Activated CD4-positive, CD25-positive, alpha-beta regulatory T cell treated with anti-CD3 and anti-CD28 coated beads, Interleukin-2, amount 50 U/mL, for 16 hours (primary cell): ENCODE results near the gene CLC.
"Not testable (repeated sequence)": the region's sequence is repeated elsewhere in the genome, so short reads cannot be mapped to it uniquely, and the experiment has no call there.

Experiments
- DNase-seq: peaks from one replicate; pipeline ENCODE4 v3.0.0-alpha.2; 2020; ENCODE audit warnings: low read depth, low spot score

The CLC gene

DNA sequence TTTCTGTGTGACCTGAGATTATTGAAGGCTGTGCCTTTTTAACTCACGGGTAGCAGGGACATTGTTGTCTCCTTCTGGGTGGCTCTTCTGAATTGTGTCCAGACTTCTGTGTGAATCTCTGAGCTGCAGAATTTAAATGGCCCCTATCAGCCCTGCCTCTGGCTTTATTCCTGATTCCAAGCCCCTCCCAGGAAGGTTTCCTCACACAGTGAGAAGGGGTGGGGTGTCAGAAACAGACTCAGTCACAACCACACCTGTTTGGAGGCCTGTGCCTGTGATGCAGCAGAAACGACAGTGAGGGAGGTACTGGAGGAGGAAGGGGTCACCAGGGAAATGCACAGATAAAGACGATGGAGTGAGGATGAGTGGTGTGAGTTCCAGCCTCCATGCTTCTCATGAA is at the start of gene CLC:
Gene CLC (minus strand): TSS at position 139 of the 400 bp plus-strand sequence. CDS start 77 bp downstream, at position 62.
- no peak for DNase-seq

DNA sequence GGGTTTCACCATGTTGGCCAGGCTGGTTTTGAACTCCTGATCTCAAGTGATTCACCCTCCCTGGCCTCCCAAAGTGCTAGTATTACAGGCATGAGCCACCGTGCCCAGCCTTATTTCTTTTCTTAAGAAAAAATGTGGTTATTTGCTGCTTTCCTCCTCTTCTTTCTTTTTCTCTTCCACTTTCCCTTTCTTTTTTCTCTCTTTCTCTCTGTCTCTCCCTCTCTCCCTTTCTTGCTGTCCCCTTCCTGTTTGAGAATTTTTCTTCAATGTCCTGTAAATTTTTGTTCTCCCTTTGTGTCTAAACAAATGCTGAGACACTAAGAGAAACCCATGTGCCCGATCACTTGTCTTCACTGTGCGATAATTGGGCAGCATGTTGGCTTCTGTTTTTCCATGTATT is 43.1 kb upstream of the CLC start:
- DNase-seq, result no peak

DNA sequence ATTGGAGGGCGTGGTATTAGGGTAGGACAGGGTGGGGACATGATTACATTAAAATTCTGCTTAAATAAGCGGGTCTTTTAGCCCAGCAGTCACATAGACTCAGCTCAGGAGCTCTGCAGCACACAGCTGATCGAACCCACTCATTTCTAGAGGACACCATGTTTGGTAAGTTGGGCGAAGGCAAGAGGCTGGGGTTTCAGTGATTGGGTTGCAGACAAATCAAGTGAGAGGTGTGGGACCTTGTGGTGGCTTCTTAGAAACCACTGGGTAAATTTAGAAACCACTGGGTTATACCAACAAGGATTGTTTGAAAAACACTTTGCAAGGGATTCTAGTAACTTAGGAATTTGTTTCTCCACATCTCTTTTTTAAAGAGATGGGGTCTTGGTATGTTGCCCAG is 40.9 kb upstream of the CLC start, which contains the start of gene LEUTX:
Gene LEUTX (plus strand): TSS at position 92 of the 400 bp plus-strand sequence. CDS start 67 bp downstream, at position 159.
- no peak for DNase-seq

DNA sequence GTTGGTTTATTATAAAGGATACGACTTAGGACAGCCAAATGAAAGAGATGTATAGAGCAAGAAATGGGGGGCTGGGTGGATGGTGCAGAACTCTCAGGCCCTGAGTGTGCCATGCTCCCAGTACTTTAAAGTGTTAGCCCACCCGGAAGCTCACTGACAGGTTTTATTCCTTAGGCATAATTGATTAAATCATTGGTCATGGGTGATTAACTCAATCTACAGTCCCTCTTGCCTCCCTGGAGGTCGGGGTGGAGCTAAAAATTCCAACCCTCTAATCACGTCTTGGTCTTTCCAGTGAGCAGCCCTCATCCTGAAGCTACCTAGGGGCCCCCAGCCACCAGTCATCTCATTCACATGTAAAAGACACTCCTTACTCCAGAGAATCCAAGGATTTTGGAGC is 31.0 kb upstream of the CLC start:
- no peak for DNase-seq

DNA sequence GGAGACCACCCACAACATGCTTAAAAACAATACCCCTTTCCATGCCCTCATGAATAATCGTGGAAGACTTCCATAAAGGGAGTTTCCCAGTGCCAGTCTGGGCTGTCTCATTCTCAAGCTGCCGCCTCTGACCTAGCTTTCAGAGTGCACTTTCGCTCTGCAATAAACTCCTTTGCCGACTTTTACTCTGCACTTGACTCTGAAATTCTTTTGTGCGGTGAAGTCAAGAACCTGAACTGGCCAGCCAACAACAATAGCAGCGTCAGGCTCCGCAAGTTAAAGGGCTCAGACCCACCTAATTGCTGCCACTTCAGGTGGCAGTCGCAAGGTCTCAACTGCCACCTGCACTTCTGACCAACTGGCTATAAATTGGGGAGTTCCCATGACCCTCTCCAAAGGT is 30.5 kb upstream of the CLC start:
- no peak for DNase-seq

DNA sequence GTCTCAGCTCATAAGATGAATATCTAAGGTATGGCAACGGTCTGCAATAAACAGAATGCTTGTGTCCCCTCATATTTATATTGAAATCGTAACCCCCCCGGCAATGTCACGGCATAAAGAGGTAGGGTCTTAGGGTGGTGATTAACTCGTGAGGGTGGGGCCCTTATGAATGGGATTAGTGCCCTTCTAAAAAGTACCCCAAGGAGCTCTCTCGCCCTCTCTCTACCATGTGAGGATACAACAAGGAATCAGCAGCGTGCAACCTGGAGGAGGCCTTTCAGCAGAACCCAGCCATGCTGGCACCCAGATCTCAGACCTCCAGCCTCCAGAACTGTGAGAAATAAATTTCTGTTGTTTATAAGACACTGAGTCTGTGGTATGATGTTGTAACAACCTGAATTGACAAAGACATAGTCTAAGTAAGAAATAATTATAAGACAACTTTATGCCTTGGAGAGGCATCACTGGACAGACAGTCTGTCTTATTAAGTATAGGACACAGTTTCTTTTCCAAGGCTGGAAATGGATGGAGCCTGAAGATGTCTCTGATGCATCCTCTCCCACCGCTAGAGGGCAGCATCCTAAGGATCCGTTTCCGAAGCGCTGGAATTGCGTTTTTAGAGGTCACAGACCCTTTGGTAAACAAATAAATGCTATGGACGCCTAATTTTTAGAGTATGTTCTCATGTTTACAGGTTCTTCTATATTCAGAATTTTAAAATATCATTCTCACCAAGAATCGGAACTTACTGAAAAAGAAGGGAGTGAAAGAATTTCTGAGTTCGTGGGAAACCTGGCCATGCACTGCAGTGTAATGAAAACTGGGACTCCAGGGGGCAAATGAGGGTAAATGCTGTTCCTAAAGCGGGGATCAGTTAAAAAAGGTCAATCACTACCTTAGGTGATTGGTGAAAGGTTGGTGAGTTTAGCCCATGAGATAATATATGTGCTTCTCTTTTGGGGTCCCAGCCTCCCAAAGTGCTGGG is 27.6 kb upstream of the CLC start:
- no peak for DNase-seq

DNA sequence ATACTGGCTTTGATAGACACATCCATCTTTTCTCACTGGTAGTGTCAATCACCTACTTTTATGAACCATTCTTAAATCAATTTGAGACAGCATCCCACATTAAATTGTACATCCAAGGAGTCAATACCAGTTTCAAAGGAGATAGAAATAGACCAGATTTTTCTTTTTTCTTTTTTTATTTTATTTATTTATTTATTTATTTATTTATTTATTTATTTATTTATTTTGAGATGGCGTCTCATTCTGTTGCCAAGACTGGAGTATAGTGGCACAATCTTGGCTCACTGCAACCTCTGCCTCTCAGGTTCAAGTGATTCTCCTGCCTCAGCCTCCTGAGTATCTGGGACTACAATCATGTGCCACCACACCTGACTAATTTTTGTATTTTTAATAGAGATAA is 24.0 kb upstream of the CLC start:
- DNase-seq, result not testable (repeated sequence)

DNA sequence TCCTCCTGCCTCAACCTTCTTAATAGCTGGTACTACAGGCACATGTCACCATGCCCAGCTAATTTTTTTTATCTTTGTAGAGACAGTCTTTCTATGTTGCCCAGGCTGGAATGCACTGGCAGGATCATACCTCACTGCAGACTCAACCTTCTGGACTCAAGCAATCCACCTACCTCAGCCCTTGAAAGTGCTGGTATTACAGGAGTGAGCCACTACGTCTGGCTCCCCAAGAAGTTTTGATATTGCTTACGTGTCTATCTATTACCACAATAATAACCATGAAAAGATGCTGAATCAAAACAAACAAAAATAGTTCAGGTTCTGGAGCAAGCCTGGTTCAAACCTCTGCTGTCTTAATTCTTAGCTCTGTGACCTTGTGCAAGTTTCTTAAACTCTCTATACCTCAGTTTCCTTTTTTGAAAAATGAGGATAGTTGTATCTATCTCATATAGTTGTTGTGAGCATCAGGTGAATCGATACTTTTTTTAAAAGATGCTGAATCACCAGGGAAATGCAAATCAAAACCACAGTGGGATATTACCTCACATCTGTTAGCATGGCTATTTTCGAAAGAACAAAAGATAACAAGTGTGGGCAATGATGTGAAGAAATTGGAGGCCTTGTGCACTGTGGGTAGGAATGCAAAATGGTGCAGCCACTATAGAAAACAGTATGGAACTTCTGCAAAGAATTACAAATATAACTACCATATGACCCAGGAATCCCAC is 21.8 kb upstream of the CLC start:
- DNase-seq, result no peak

DNA sequence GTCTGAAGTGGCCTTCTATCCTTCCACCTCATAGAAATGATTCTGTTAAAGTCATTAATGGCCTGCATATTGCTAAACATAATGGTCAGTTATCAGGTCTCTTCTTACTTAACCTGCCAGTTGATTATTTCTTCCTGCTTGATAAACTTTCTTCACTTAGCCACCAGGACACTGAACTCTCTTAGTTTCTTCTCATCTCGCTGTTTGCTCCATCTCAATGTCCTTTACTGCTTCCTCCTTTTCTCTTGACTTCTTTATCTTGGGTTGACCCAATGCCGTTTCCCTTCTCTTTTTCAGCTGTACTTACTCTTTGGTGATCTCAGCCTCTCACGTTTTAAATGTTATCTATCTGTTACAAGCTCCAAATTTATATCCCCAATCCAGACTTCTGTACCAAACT is 17.1 kb upstream of the CLC start:
- DNase-seq, result no peak

DNA sequence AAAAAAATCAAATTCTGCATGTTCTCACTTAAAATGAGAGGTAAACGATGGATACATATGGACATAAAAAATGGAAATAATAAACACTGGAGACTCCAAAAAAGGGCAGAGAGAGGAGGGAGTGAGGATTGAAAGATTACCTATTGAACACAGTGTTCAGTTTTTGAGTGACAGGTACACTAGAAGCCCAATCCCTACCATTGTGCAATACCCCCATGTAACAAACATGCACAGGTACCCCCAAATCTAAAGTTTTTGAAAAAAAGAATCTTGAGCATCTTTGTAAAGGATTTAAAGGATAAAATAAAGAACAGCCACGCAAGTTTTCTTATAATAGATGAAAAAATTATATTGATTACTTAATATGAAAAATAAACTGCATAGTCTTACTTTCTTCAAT is 16.7 kb upstream of the CLC start:
- DNase-seq, result no peak

DNA sequence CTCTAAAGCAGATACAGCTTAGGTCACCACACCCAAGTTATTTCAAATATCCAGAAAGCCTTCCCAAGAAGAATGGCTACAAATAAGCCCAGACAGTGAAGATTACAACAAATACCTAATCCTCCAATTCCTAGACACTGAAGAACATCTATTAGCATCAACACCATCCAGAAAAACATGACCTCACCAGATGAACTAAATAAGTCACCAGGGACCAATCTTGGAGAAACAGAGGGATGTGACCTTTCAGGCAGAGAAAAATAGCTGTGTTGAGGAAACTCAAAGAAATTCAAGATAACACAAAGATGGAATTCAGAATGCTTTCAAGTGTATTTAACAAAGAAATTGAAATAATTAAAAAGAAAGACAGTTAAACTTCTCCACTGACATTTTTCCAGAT is 15.0 kb upstream of the CLC start:
- DNase-seq, result no peak

DNA sequence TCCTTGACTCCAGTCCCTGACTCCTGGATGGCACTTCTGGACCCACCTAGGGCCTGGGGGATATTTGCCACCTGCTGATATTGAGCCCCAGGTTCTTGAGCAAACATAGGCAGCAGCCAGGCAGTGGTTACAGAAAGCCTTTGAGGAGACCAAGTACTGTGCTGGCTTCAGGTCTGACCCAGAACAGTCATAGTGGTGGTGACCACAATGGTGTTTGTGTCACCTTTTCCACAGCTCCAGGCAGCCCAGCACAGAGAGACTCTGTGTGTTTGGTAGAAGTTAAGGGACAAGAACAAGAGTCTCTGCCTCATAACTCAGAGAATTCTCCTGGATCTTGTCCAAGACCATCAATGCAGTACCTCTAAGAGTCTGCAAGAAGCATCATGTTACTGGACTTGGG is 14.6 kb upstream of the CLC start:
- no peak for DNase-seq

DNA sequence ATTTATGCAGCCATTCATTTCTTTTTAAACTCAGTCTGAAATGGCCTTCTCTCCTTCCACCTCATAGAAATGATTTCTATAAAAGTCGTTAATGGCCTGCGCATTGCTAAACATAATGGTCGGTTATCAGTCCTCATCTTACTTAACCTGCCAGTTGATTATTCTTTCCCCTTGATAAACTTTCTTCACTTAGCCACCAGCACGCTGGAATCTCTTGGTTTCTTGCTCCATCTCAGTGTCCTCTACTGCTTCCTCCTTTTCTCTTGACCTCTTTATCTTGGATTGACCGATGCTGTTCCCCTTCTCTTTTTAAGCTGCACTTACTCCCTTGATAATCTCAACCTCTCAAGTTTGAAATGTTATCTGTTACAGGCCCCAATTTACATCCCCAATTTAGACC is 12.2 kb upstream of the CLC start:
- no peak for DNase-seq

DNA sequence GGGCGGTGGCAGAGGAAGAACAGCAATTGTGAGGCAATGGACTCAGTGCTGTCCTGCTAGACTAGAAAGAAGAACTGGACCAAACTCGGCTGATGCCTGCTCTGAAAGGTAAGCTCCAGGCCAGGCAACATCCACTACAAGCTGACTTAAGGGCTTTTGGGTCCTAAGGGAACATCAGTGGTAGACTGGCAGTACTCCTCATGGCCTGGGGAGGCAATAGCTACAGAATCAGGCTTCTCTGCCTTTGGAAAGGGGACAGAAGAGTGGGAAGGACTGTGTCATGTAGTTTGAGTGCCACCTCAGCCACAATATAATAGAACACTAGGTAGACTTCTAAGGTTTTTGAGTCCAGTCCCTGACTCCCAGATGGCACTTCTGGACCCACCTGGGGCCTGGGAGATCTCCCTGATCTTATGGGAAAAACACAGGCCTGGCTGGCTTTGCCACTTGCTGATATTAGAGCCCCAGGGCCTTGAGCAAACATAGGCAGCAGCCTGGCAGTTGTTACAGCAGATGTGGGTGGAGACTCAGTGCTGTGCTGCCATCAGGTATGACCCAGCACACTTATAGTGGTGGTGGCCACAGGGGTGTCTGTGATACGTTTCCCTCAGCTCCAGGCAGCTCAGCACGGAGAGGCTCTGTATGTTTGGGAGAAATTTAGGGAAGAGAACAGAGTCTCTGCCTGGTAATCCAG is 9.2 kb upstream of the CLC start:
- no peak for DNase-seq

DNA sequence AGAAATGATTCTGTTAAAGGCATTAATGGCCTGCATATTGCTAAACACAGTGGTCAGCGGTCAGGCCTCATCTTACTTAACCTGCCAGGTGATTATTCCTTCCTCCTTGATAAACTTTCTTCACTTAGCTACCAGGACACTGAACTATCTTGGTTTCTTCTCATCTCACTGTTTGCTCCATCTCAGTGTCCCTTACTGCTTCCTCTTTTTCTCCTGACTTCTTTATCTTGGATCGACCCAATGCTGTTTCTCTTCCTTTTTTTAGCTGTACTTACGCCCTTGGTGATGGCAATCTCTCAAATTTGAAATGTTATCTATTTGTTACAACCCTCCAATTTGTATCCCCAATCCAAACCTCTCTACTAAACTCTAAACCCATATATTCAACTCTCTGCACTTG is 7.8 kb upstream of the CLC start:
- no peak for DNase-seq

DNA sequence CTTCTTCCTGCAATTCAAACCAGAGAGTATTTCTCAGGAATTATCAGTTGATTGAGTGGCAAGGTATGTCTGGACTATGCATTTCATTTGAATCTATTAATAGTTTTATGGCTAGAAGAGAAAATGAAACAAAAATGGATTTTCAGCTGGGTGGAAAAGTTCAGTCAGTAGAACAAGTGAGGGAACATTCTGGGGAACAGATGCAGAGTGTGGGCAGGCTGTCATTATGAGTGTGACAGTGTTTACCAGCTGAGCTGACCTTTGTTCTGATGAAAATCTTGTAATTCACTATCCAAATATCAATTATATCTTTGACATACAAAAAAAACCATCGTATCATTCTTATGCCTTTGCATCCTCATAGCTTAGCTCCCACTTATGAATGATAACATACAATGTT is 2.6 kb upstream of the CLC start:
- DNase-seq, result no peak

DNA sequence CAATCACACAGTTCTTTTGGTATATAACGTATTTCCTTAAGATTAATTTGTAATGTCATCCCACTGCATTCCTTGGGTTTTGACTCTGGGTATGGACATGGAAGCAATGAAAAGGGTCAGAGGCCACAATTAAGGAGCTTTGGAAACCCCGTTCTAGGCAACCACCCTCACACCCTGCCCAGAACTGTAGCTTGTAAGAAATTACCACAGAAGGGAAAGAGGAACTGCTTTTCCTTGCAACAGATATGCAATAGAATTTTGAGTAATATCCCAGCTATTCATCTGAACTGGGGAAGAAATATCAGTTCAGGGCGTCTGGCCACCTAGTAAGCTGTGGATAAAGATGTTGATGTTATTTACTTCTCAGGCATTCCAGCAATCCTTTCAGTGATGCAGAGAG is 985 bp upstream of the CLC start:
- no peak for DNase-seq

DNA sequence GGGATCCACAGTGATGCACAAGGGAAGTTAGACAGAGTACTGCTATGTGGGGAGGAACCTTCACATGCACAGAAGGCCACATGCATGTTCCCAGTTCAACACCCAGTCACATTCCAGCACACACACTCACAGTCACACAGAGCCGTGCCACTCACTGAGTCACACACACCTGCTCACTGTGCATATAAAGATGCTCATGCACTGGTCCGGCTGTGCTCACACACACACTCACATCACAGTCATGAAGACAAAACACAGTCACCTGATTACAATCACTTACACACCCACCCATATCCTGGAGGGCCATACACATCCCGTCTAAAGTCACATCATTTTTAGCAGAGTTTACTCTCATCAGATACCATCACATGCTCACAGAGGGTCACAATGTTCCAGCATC is 478 bp downstream of the CLC start:
- DNase-seq, result no peak

DNA sequence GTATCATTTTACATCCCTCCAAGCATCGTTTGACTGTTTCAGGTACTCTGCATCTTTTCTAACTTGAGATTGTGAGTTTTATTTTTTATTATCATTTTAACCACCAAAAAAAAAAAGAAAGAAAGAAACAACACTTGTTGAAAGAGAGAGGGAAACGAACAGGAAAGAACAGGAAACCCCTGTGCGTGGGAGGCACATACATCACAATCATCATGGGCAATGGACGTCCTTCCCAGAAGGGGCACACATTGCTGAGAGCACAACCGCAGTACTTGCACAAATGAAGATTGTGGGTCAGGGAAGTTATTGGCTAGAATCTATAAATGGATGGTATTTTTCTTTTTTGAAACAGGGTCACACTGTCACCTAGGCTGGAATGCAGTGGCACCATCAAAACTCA is 1.7 kb downstream of the CLC start:
- no peak for DNase-seq

DNA sequence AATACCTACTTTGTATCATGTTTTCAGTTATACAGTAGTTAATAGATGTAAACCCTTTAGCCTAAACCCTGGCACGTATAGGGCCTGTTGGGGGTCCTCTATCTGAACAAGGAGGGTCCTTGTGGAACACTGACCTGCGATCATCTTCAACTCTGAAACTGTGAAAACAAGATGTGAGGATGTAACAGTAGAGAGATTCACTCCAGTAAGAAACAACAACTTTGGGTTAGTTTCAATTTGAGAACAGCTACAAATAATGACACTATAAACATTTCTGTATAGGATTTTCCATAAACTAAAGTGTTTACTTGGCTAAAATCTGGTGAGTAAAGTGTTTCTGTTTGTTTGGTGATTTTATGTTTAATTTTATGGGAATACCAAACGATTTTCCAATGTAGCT is 2.1 kb downstream of the CLC start:
- DNase-seq, result no peak

DNA sequence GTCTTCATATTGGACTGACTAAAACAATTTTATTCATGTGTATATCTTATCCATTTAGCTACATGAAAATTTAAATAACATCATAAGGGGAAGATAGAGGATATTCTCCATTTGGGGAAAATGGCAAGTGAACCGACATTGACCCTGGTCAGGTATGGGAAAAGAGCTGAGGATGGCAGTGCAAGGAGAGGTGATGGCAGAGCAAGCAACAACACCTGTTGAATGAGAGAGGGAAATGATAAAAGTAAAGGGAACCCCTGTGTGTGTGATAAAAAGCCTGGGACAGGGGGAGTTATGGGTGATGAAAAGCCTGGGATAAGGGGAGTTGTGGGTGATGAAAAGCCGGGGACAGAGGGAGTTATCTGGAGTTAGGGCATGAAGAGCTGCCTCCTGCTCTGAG is 4.0 kb downstream of the CLC start:
- no peak for DNase-seq

DNA sequence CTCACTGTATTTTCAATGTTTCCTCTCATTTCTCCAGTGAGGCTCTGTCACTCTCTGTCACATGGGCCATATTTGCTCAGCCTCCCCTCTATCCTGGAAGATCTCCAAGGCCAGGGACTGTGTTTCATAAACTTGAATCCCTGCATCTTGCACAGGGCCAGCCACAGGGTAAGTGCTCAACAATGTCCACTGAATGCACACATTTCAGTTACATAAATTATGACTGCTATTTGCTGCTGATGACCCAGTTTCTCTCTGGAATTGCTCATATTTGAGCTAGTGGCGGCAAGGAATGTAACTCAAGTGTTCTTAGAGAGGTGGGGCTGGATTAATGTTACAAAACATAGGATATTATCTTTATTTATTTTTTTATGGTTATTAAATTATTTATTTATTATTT is 6.1 kb downstream of the CLC start:
- DNase-seq, result no peak
